Midbrain (tissue), 1 donor: ENCODE results near the gene DYNC1I1.

Experiments used
- DNase-seq: peaks from one replicate; lab custom pipeline; 2025; lab: John Stamatoyannopoulos, UW

Gene DYNC1I1

GRCh38 chr7:96021568-96021967 lies 249.2 kb downstream of the DYNC1I1 start:
- DNase-seq = no peak

DNA sequence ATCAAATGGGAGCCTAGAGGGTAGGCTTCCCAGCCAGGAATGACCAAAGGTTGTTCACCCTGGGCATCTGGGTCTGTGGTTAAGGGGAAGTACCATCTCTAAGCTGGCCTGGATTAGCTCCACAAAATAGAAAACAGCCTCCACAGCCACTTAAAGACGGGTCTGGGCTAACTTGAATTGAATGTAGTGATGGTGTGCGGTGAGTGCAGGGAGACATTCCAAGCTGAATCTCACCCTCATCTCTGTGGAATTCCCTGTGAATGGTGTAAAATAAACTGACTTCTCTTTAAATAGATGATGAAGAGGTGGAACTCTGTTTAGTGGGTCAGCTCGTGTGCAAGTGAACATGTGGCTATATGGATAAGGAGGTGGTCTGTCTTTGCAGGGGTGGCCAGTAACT lies 251.0 kb downstream of the DYNC1I1 start:
- no peak for DNase-seq

DNA sequence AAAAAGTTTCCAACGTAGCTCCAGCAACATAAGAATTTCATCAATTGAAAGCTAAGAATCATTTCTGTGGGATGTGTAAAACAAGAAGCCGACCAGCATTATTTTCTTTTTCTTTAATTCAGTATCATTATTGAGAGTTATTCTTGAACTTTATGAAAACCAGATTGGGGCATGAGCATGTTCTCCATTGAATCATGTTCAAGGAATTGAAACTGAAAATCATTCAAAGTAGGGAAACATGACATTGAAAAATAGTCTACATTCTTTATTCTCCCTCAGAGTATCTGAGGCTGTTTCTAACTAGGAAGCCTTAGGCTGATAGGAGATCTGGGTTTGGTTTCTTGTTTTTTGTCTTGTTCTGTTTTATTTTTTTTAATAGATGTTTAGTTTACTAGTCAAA lies 253.7 kb downstream of the DYNC1I1 start:
- no peak for DNase-seq

- no peak for DNase-seq
These were observed 254.3 kb downstream of the DYNC1I1 start for GRCh38 chr7:96026611-96027010.

DNA sequence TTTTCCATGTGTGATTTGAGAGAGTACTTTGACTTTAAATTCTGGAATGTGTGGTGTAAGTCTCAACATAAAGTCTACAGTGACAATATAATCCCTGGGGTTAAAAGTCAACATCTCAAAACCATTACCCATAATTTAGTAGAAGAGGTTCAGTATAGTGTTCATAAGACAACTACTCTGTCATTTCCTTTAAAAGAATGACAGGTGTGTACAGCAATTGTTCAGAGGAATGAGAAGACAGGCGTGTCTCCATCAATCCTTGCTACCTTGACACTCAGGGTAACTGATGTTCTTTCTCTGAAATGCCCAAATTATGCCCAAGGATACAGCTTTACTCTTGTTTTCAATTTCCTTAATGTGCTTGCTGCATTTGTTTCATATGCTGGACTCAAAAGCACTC lies 256.4 kb downstream of the DYNC1I1 start:
- no peak for DNase-seq

- DNase-seq = no peak
These were observed 260.8 kb downstream of the DYNC1I1 start for GRCh38 chr7:96033009-96033598.

- no peak for DNase-seq
These were observed 262.8 kb downstream of the DYNC1I1 start for GRCh38 chr7:96034940-96035727.

- no peak for DNase-seq
These were observed 268.0 kb downstream of the DYNC1I1 start for GRCh38 chr7:96040250-96040772.

DNA sequence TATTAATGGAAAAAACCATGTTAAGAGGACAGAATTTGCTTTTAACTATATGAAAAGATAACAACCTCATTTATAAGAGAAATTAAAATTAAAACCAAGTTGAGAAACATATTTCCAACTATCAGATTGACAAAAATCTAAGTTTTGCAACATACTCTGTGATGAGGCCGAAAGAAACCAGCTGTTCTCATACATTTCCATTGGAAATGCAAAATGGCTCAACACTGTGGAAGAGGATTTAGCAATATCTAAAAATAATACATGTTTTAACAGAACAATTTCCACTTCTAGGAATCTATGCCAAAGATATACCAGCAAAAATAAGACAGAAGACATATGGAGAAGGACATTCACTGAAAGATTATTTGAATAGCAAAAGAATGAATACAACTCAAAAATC lies 268.8 kb downstream of the DYNC1I1 start:
- no peak for DNase-seq

DNA sequence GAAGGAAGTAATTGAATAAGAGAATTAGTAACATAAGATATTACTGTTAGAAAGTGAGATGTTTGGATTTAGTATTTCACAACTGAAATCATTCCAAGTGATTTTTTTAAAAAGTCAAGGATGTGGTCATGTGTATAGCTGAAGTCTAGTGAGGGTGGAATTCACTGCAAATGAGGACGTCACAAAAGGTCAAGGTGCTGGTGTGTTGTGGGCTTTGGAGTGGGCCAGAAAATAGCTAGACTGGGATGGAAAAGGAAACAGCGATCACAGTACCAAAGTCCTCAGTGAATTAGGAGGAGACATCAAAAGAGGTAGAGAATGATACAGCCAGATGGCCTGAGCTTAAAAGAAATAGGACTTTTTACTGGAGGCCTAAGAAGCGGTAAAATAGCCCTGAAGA lies 272.8 kb downstream of the DYNC1I1 start:
- no peak for DNase-seq

DNA sequence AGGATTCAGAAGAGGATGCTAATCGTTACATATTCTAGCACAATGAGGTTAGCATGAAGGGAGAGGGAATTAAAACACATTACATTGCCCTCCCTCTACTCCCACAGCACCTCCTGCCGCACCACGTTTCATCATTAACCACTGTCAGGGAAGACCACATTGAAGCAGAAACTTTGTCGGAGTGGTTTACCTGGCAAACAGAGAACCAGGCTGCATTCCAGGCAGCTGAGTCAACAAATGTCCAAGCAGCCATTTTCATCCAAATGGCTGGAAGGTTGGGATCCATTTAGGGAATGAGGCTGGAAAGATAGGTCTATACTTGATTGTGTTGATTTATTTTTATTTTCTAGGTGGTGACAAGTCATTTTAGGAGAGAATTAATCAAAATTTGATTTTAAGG lies 273.6 kb downstream of the DYNC1I1 start:
- DNase-seq = no peak

GRCh38 chr7:96052289-96052688 lies 279.9 kb downstream of the DYNC1I1 start:
- no peak for DNase-seq

GRCh38 chr7:96052860-96053470 lies 280.6 kb downstream of the DYNC1I1 start:
- no peak for DNase-seq

DNA sequence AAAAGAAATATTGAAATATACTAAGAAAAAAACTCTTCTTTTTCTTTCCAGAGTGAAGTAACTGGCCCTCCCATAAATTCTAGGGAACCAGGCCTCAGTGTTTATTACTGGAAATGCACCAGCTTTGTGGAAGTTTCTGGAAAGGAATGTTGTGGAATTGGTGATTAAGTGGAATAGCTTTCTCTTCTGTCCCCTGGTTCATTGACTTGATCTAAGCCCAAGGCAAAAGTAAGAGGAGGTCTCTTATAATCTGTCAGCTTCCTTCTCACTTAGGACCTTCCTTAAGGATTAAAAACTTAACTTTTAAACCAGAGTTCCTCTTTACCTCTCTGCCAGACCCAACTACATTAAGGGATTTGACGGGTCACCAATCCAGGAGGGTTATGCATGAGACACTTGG lies 283.4 kb downstream of the DYNC1I1 start:
- no peak for DNase-seq

GRCh38 chr7:96059075-96059474 lies 286.7 kb downstream of the DYNC1I1 start:
- no peak for DNase-seq

GRCh38 chr7:96061009-96061408 lies 288.7 kb downstream of the DYNC1I1 start:
- no peak for DNase-seq

DNA sequence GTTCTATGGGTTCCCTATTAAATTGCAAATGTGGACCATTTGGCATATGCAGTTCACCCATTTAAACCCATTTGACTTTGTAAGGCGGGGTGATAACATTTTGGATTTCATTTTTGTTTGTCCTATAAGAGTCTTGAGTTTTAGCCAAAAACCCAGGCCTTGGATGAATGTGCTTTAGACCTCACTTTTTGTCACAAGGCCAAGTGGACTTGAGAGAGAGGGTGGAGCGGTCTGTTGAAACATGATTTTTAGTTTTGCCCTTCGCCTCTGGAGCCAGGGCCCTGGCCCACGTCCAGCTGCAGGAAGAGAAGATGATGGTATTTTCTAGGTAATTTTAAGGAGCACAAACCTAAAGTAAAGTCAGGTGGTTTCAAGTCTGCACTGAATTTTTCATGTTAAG lies 289.5 kb downstream of the DYNC1I1 start:
- no peak for DNase-seq

GRCh38 chr7:96067321-96067720 lies 295.0 kb downstream of the DYNC1I1 start:
- DNase-seq = no peak

- no peak for DNase-seq
These were observed 297.0 kb downstream of the DYNC1I1 start for GRCh38 chr7:96069401-96069800.

DNA sequence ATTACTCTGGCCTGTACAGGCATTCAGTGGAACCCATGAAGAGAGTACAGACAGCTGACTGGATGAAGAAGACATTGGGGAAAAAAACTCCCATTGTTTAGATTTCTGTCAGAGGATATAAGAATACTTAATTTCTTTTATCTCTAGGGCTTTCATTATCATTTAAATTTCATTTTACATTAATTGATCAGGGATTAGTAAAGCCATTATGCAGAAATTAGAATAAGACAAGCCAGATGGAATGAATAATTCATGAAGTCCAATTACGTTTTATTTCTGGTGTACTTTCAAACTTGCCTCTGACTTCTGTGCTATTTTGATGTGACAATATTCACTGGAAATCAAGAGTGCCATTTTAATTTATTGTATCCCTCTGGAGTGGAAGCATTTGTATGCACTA lies 302.5 kb downstream of the DYNC1I1 start:
- no peak for DNase-seq

GRCh38 chr7:96075510-96076349 lies 303.4 kb downstream of the DYNC1I1 start:
- peak; percentile 83 for DNase-seq

DNA sequence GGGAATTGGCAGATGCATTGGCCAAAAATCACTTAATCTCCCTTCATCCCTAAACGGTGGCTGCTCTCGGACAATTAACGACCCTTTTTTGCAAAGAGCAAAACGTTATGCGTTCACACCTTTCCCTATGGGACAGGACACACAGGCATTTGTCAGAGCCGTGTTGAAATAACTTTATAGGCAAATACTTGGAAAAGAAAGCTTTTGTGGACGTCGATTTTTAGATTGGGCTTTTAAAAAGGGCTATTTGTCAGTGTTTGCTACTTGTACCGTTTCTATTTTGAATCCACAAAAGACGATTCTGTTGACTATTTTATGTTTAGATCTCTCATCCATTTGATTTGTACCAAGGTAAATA lies 304.0 kb downstream of the DYNC1I1 start:
- DNase-seq = no peak
